ENCODE results near the gene SUPV3L1.

Gene SUPV3L1

DNA sequence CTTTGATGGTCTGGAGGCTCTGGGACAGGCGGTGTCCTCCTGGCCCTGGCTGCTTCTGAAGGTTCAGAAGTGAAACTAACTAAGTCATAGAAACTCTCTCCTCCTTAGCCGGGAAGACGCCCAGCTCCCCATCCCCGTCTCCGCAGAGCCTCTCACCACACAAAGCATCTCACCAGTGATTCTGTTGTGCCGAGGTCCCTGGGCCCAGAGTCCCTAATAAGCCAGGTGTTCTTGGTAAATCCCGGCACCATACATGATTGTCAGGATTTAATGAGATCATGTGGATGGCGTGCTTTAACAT, 49.5 kb downstream of the SUPV3L1 start:
- Histone ChIP-seq H3F3A (ENCODE audit: control insufficient read depth, insufficient read depth) (no peaks in the 10 kb centered on the region), H3K9me2 (replicated peaks; ENCODE audit: control insufficient read depth, low read length) (no peaks in the 10 kb centered on the region), H4K20me1 (ENCODE audit: control insufficient read depth, insufficient read depth, low read depth, low read length) (no peaks in the 10 kb centered on the region), H3K27ac (ENCODE audit: low read depth, low read length) (no peak overlapping the region), H3K4me3 (ENCODE audit: low read length) (no peak overlapping the region), H3K27me3 (ENCODE audit: control insufficient read depth, low read length) (no peaks in the 10 kb centered on the region), H3K36me3 (ENCODE audit: control insufficient read depth, low read length) (no peaks in the 10 kb centered on the region), H3K4me1 (ENCODE audit: control insufficient read depth, low read length) (peaks cover 5% of the 10 kb centered on the region; the same call in 1 of the 2 replicates), H3K9me3 (ENCODE audit: control insufficient read depth, insufficient read depth, low read length) (no peaks in the 10 kb centered on the region), H3K79me2 (ENCODE audit: control insufficient read depth, low read length) (no peaks in the 10 kb centered on the region), H3K4me2 (ENCODE audit: low read length) (no peak overlapping the region)
- TF ChIP-seq, protein P1, sequence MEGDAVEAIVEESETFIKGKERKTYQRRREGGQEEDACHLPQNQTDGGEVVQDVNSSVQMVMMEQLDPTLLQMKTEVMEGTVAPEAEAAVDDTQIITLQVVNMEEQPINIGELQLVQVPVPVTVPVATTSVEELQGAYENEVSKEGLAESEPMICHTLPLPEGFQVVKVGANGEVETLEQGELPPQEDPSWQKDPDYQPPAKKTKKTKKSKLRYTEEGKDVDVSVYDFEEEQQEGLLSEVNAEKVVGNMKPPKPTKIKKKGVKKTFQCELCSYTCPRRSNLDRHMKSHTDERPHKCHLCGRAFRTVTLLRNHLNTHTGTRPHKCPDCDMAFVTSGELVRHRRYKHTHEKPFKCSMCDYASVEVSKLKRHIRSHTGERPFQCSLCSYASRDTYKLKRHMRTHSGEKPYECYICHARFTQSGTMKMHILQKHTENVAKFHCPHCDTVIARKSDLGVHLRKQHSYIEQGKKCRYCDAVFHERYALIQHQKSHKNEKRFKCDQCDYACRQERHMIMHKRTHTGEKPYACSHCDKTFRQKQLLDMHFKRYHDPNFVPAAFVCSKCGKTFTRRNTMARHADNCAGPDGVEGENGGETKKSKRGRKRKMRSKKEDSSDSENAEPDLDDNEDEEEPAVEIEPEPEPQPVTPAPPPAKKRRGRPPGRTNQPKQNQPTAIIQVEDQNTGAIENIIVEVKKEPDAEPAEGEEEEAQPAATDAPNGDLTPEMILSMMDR (IDR thresholded peaks at IDR 0.05; ENCODE audit: low read depth, low read length, poor library complexity, severe bottlenecking), result no peak
- no peak for TF ChIP-seq EZH2phosphoT487 (IDR thresholded peaks at IDR 0.05; ENCODE audit: borderline replicate concordance, low read length)

DNA sequence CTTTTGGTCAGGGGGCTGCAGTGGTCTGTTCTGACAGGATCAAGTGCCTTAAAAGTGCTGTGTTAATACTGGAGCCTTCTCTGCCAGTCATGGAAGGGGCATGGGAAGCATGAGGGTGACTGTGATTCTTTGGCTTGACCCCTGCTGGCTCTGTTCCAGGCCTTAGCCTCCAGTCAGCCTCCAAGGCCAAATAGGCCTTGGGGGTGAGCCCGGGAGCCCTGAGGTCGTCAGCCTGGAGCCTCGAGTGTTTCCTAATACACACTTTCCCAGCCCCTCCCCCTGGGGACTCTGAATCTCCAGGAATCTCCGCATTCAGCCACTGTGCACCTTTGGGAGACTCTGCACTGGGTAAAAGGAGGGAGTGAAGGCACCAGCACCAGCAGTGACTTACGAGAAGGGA, 50.1 kb downstream of the SUPV3L1 start:
- H3K79me2 ChIP-seq (ENCODE audit: control insufficient read depth, low read length), result no peaks in the 10 kb centered on the region
- H3K4me2 ChIP-seq (ENCODE audit: low read length), result no peak overlapping the region

DNA sequence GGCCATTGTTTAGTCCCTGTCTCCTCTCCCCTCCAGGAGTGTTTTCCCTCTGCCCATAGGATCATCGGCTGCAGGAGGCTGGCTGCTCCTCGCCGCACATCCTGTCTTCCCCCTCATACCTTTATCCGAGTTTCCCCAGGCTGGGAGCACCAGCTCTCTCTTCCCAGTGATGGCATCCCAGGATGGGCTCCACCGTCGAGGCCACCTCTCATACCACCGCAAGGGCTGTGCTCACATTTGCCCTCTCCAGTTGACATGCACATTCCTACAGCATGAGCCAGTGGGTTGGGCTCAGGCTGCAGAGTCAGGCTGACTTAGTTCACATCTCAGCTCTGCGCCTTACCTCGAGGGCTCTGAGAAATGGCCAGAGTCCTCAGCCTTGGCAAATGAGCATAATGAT, 52.2 kb downstream of the SUPV3L1 start:
- Histone ChIP-seq H3K79me2 (ENCODE audit: control insufficient read depth, low read length) (no peaks in the 10 kb centered on the region), H3K36me3 (ENCODE audit: control insufficient read depth, low read length) (no peaks in the 10 kb centered on the region), H3K4me1 (ENCODE audit: control insufficient read depth, low read length) (peaks cover 5% of the 10 kb centered on the region; the same call in 1 of the 2 replicates), H3K4me2 (ENCODE audit: low read length) (no peak overlapping the region), H3K27ac (ENCODE audit: low read depth, low read length) (no peak overlapping the region), H3K4me3 (ENCODE audit: low read length) (no peak overlapping the region), H3F3A (ENCODE audit: control insufficient read depth, insufficient read depth) (no peaks in the 10 kb centered on the region), H3K9me3 (ENCODE audit: control insufficient read depth, insufficient read depth, low read length) (no peaks in the 10 kb centered on the region), H4K20me1 (ENCODE audit: control insufficient read depth, insufficient read depth, low read depth, low read length) (no peaks in the 10 kb centered on the region), H3K27me3 (ENCODE audit: control insufficient read depth, low read length) (no peaks in the 10 kb centered on the region), H3K9me2 (replicated peaks; ENCODE audit: control insufficient read depth, low read length) (no peaks in the 10 kb centered on the region)
- TF ChIP-seq, protein P1 (IDR thresholded peaks at IDR 0.05; ENCODE audit: low read depth, low read length, poor library complexity, severe bottlenecking), result no peak
- TF ChIP-seq EZH2phosphoT487 (IDR thresholded peaks at IDR 0.05; ENCODE audit: borderline replicate concordance, low read length), result no peak

More for the DNA sequence above, 50.1 kb downstream of the SUPV3L1 start:
- H3F3A ChIP-seq (ENCODE audit: control insufficient read depth, insufficient read depth), result no peaks in the 10 kb centered on the region
- H4K20me1 ChIP-seq (ENCODE audit: control insufficient read depth, insufficient read depth, low read depth, low read length), result no peaks in the 10 kb centered on the region
- H3K4me3 ChIP-seq (ENCODE audit: low read length), result no peak overlapping the region
- H3K27ac ChIP-seq (ENCODE audit: low read depth, low read length), result no peak overlapping the region
- peaks cover 5% of the 10 kb centered on the region; the same call in 1 of the 2 replicates for H3K4me1 ChIP-seq (ENCODE audit: control insufficient read depth, low read length)
- H3K9me2 ChIP-seq (replicated peaks; ENCODE audit: control insufficient read depth, low read length), result no peaks in the 10 kb centered on the region
- H3K9me3 ChIP-seq (ENCODE audit: control insufficient read depth, insufficient read depth, low read length), result no peaks in the 10 kb centered on the region
- no peaks in the 10 kb centered on the region for H3K36me3 ChIP-seq (ENCODE audit: control insufficient read depth, low read length)
- TF ChIP-seq EZH2phosphoT487 (IDR thresholded peaks at IDR 0.05; ENCODE audit: borderline replicate concordance, low read length), result no peak
- TF ChIP-seq, protein P1 (IDR thresholded peaks at IDR 0.05; ENCODE audit: low read depth, low read length, poor library complexity, severe bottlenecking), result no peak
- H3K27me3 ChIP-seq (ENCODE audit: control insufficient read depth, low read length), result no peaks in the 10 kb centered on the region
